Dermis microvascular lymphatic vessel endothelial cell (primary cell): ENCODE data around the gene GTF3C4. TPM values are rescaled to one million over a fixed set of nuclear protein-coding genes. Genes with fewer than 3 reads are reported as not detected.

Source experiments
- DNase-seq, 2 donors: peaks; one replicate each; pipeline versions ENCODE4 v3.0.0 to v3.0.0-alpha.2; 2010; ENCODE audit warnings: low read depth in 2 of 2
- total RNA-seq: library from RNA; depleted of rRNA; stranded (reverse); fragments of >200 nt; gene quantifications from 2 replicates; pipeline ENCODE4 v1.2.1, GENCODE V29; 2014

The GTF3C4 gene
- total RNA-seq = 11.7 and 12.6 TPM in 2 replicates

- DNase-seq = peak in 1 of 2 donors; percentile 61
These were observed at the start of gene GTF3C4 for GRCh38 chr9:132670457-132671391. GTF3C4 (plus strand) TSS chr9:132670464; CDS start chr9:132670599, 135 bp downstream.

- DNase-seq = no peak
These were observed 48.1 kb upstream of the GTF3C4 start for GRCh38 chr9:132622159-132622558.

GRCh38 chr9:132626285-132626684 is 44.0 kb upstream of the GTF3C4 start:
- no peak for DNase-seq

- DNase-seq = no peak
These were observed 43.2 kb upstream of the GTF3C4 start for GRCh38 chr9:132627106-132627505.

GRCh38 chr9:132627594-132627993 is 42.7 kb upstream of the GTF3C4 start:
- no peak for DNase-seq

GRCh38 chr9:132628746-132629145 is 41.5 kb upstream of the GTF3C4 start:
- DNase-seq = no peak

- no peak for DNase-seq
These were observed 40.1 kb upstream of the GTF3C4 start for GRCh38 chr9:132630116-132630515.

GRCh38 chr9:132630811-132631210 is 39.5 kb upstream of the GTF3C4 start:
- DNase-seq = no peak

- peak in 1 of 2 donors; percentile 36 for DNase-seq
These were observed 39.0 kb upstream of the GTF3C4 start for GRCh38 chr9:132631280-132631679.

- no peak for DNase-seq
These were observed 38.6 kb upstream of the GTF3C4 start for GRCh38 chr9:132631685-132632084.

- DNase-seq = no peak
These were observed 37.7 kb upstream of the GTF3C4 start for GRCh38 chr9:132632413-132633129.

GRCh38 chr9:132634327-132634726 is 35.9 kb upstream of the GTF3C4 start:
- DNase-seq = no peak

GRCh38 chr9:132637351-132637750 is 32.9 kb upstream of the GTF3C4 start:
- DNase-seq = no peak

GRCh38 chr9:132637801-132638200 is 32.5 kb upstream of the GTF3C4 start:
- no peak for DNase-seq

- no peak for DNase-seq
These were observed 32.0 kb upstream of the GTF3C4 start for GRCh38 chr9:132638240-132638639.

GRCh38 chr9:132639322-132639721 is 30.9 kb upstream of the GTF3C4 start:
- DNase-seq = no peak

- no peak for DNase-seq
These were observed 29.0 kb upstream of the GTF3C4 start for GRCh38 chr9:132641216-132641615.

GRCh38 chr9:132644251-132644650 is 26.0 kb upstream of the GTF3C4 start:
- DNase-seq = no peak

- no peak for DNase-seq
These were observed 25.0 kb upstream of the GTF3C4 start for GRCh38 chr9:132645306-132645705.

GRCh38 chr9:132645711-132646110 is 24.6 kb upstream of the GTF3C4 start:
- DNase-seq = no peak

- no peak for DNase-seq
These were observed 23.5 kb upstream of the GTF3C4 start for GRCh38 chr9:132646726-132647125.

GRCh38 chr9:132647355-132647754 is 22.9 kb upstream of the GTF3C4 start:
- no peak for DNase-seq

- no peak for DNase-seq
These were observed 22.5 kb upstream of the GTF3C4 start for GRCh38 chr9:132647806-132648205.
